Measurements from ENCODE around the gene MRPS30. TPM values are rescaled to one million over a fixed set of nuclear protein-coding genes. Genes with fewer than 3 reads are reported as not detected.

MRPS30 gene
- total RNA-seq (2021) (101 and 106 TPM in 2 replicates), Bru-seq, nascent RNA (percentile 96 among the genes with signal in this experiment), BruChase-seq, experiment 1, labeled RNA remaining after a 2-hour chase (percentile 97 among the genes with signal in this experiment), BruChase-seq, experiment 2, labeled RNA remaining after a 6-hour chase (percentile 96 among the genes with signal in this experiment)
- long read RNA-seq, transcript MRPS30-202 (5 exons, 1,678 nt): major isoform, 375 of 385 reads
- long read RNA-seq, partial matches to known transcripts: 2 of 385 reads
- long read RNA-seq, other reads (novel, unspliced or antisense): 8 of 385 reads

- Histone ChIP-seq H3K36me3 (ENCODE audit: low read depth) (peaks cover 31% of the 10 kb centered on the region), H3K9me3 (ENCODE audit: insufficient read depth, low read depth) (no peaks in the 10 kb centered on the region), H3K27ac (peak within 1 kb of the TSS; percentile 64), H3K27me3 (ENCODE audit: insufficient read depth, low read depth) (no peaks in the 10 kb centered on the region), H3F3A (ENCODE audit: insufficient read depth, low read depth) (peaks cover 9% of the 10 kb centered on the region), H3K4me2 (peak within 1 kb of the TSS; percentile 88), H3K79me2 (ENCODE audit: low read depth) (peaks cover 52% of the 10 kb centered on the region), H3K4me1 (replicated peaks; ENCODE audit: insufficient read depth) (peaks cover 26% of the 10 kb centered on the region), H4K20me1 (ENCODE audit: insufficient read depth) (peaks cover 19% of the 10 kb centered on the region), H3K9me2 (ENCODE audit: insufficient read depth) (no peaks in the 10 kb centered on the region; the same call in 1 of the 2 replicates), H3K4me3 (peak within 1 kb of the TSS; percentile 86), H2AFZ (peak within 1 kb of the TSS; percentile 99)
- TF ChIP-seq CTCF (conservative IDR thresholded peaks at IDR 0.05) (peak; percentile 65; the same call in 1 of the 2 replicates), EZH2 (IDR thresholded peaks at IDR 0.05; ENCODE audit: low read depth) (no peak)
- no TSS peak for BruUV-seq (replicated peaks)
- intact Hi-C loops (cut with micrococcal nuclease; ENCODE audit: unreplicated experiment): loop anchor here (1.0 to 5.0 kb wide), 4 partner anchors 19 to 1252 kb away; partner anchors contain the start of gene PAIP1
- ChIA-PET CTCF (no interaction called here), POLR2A (ENCODE audit: unreplicated experiment) (no interaction called here)
- DNase-seq: peak; percentile 98 to 100
These were observed at the start of gene MRPS30 for GRCh38 chr5:44808435-44809214. MRPS30 (plus strand) TSS chr5:44808947; CDS start chr5:44808963, 16 bp downstream.

- Histone ChIP-seq H3K27ac (no peak overlapping the region), H3K9me3 (ENCODE audit: insufficient read depth, low read depth) (no peaks in the 10 kb centered on the region), H3K4me3 (no peak overlapping the region), H3K9me2 (ENCODE audit: insufficient read depth) (no peaks in the 10 kb centered on the region), H3K36me3 (ENCODE audit: low read depth) (no peaks in the 10 kb centered on the region), H2AFZ (no peak overlapping the region), H3F3A (ENCODE audit: insufficient read depth, low read depth) (no peaks in the 10 kb centered on the region), H3K27me3 (ENCODE audit: insufficient read depth, low read depth) (no peaks in the 10 kb centered on the region), H3K79me2 (ENCODE audit: low read depth) (no peaks in the 10 kb centered on the region), H3K4me2 (no peak overlapping the region), H4K20me1 (ENCODE audit: insufficient read depth) (no peaks in the 10 kb centered on the region), H3K4me1 (replicated peaks; ENCODE audit: insufficient read depth) (no peaks in the 10 kb centered on the region)
- CTCF ChIA-PET: no interaction called here
- no TSS peak for BruUV-seq (replicated peaks)
- POLR2A ChIA-PET (ENCODE audit: unreplicated experiment): no interaction called here
- TF ChIP-seq CTCF (conservative IDR thresholded peaks at IDR 0.05) (no peak), EZH2 (IDR thresholded peaks at IDR 0.05; ENCODE audit: low read depth) (no peak)
- DNase-seq: no peak
- intact Hi-C loops (cut with micrococcal nuclease; ENCODE audit: unreplicated experiment): no loop called here
These were observed 39.4 kb upstream of the MRPS30 start for GRCh38 chr5:44769200-44769876.

GRCh38 chr5:44769877-44770209 is 38.9 kb upstream of the MRPS30 start:
- Histone ChIP-seq H3K4me2 (no peak overlapping the region), H3K4me3 (no peak overlapping the region), H3K36me3 (ENCODE audit: low read depth) (no peaks in the 10 kb centered on the region), H3K27ac (no peak overlapping the region), H3K79me2 (ENCODE audit: low read depth) (no peaks in the 10 kb centered on the region), H3F3A (ENCODE audit: insufficient read depth, low read depth) (no peaks in the 10 kb centered on the region), H2AFZ (no peak overlapping the region), H3K9me2 (ENCODE audit: insufficient read depth) (no peaks in the 10 kb centered on the region), H3K27me3 (ENCODE audit: insufficient read depth, low read depth) (no peaks in the 10 kb centered on the region), H3K9me3 (ENCODE audit: insufficient read depth, low read depth) (no peaks in the 10 kb centered on the region), H4K20me1 (ENCODE audit: insufficient read depth) (no peaks in the 10 kb centered on the region), H3K4me1 (replicated peaks; ENCODE audit: insufficient read depth) (no peaks in the 10 kb centered on the region)
- CTCF ChIA-PET: no interaction called here
- BruUV-seq (replicated peaks): no TSS peak
- TF ChIP-seq EZH2 (IDR thresholded peaks at IDR 0.05; ENCODE audit: low read depth): no peak
- no peak for TF ChIP-seq CTCF (conservative IDR thresholded peaks at IDR 0.05)
- intact Hi-C loops (cut with micrococcal nuclease; ENCODE audit: unreplicated experiment): loop anchor here (5.0 to 10.0 kb wide), 2 partner anchors 78 to 1135 kb away; no protein-coding TSS in a partner anchor
- POLR2A ChIA-PET (ENCODE audit: unreplicated experiment): no interaction called here
- DNase-seq: no peak
